NCI-H1417 treated with DMSO at 0.1 percent for 48 hours (cell line): Measurements from ENCODE around the gene UBALD2.
"Not testable (repeated sequence)": the region's sequence is repeated elsewhere in the genome, so short reads cannot be mapped to it uniquely, and the experiment has no call there.

Experiments
- DNase-seq: peaks from one replicate; lab custom pipeline; 2025; lab: John Stamatoyannopoulos, UW

The UBALD2 gene

GRCh38 chr17:76264755-76265623 is at the start of gene UBALD2:
Gene UBALD2 (plus strand): TSS chr17:76265348. CDS start chr17:76265506, 158 bp downstream.
- DNase-seq: peak; percentile 91

- no peak for DNase-seq
Measured at GRCh38 chr17:76217081-76217480, 48.1 kb upstream of the UBALD2 start.

GRCh38 chr17:76219670-76220383 is 45.3 kb upstream of the UBALD2 start:
- no peak for DNase-seq

- DNase-seq: no peak
Measured at GRCh38 chr17:76223802-76224201, 41.3 kb upstream of the UBALD2 start.

- DNase-seq: not testable (repeated sequence)
Measured at GRCh38 chr17:76225373-76226086, 39.6 kb upstream of the UBALD2 start.

- DNase-seq: not testable (repeated sequence)
Measured at GRCh38 chr17:76226749-76227148, 38.4 kb upstream of the UBALD2 start.

GRCh38 chr17:76232342-76232741 is 32.8 kb upstream of the UBALD2 start:
- DNase-seq: no peak

GRCh38 chr17:76233588-76234353 is 31.4 kb upstream of the UBALD2 start:
- DNase-seq: no peak

GRCh38 chr17:76234354-76234679 is 30.8 kb upstream of the UBALD2 start:
- no peak for DNase-seq

- no peak for DNase-seq
Measured at GRCh38 chr17:76235883-76236282, 29.3 kb upstream of the UBALD2 start.

- DNase-seq: no peak
Measured at GRCh38 chr17:76236603-76237002, 28.5 kb upstream of the UBALD2 start.

- DNase-seq: no peak
Measured at GRCh38 chr17:76237859-76238313, 27.3 kb upstream of the UBALD2 start.

- DNase-seq: no peak
Measured at GRCh38 chr17:76238847-76239537, 26.2 kb upstream of the UBALD2 start.

GRCh38 chr17:76239538-76240274 is 25.4 kb upstream of the UBALD2 start:
- no peak for DNase-seq

GRCh38 chr17:76240461-76241203 is 24.5 kb upstream of the UBALD2 start, which contains the start of gene RNF157:
Gene RNF157 (minus strand): TSS chr17:76240493. CDS start chr17:76240240, 253 bp downstream.
- no peak for DNase-seq

- no peak for DNase-seq
Measured at GRCh38 chr17:76241204-76241538, 24.0 kb upstream of the UBALD2 start.

- no peak for DNase-seq
Measured at GRCh38 chr17:76241691-76242255, 23.4 kb upstream of the UBALD2 start.

GRCh38 chr17:76243826-76244679 is 21.1 kb upstream of the UBALD2 start:
- DNase-seq: no peak
